ENCODE results near the gene BCL6B.

- no peak for TF ChIP-seq CTCF (conservative IDR thresholded peaks at IDR 0.05; ENCODE audit: low read depth in 2 of 2)
- TF ChIP-seq STAT1 (IDR thresholded peaks at IDR 0.05; ENCODE audit: unreplicated experiment), result no peak
- no peak for TF ChIP-seq POLR2AphosphoS5 (IDR thresholded peaks at IDR 0.05; ENCODE audit: low read depth)
- no peak for TF ChIP-seq EZH2 (IDR thresholded peaks at IDR 0.05; ENCODE audit: low read depth, unreplicated experiment)
- no peak for TF ChIP-seq REST (IDR thresholded peaks at IDR 0.05; ENCODE audit: unreplicated experiment)
- TF ChIP-seq JUNB (IDR thresholded peaks at IDR 0.05; ENCODE audit: unreplicated experiment), result no peak
- no peak for TF ChIP-seq CREB1 (CRISPR knock-in tag; IDR thresholded peaks at IDR 0.05; ENCODE audit: low read depth)
- no peak for TF ChIP-seq ZNF331 (CRISPR knock-in tag; IDR thresholded peaks at IDR 0.05; ENCODE audit: low read depth)
- no peak for TF ChIP-seq ZNF462 (CRISPR knock-in tag; IDR thresholded peaks at IDR 0.05)
- no peak for TF ChIP-seq EZH2phosphoT487 (IDR thresholded peaks at IDR 0.05; ENCODE audit: unreplicated experiment)
- no peak for TF ChIP-seq NANOG (IDR thresholded peaks at IDR 0.05; ENCODE audit: borderline replicate concordance)
- TF ChIP-seq ETS1 (IDR thresholded peaks at IDR 0.05), result no peak
- no peak for TF ChIP-seq ZNF114 (CRISPR knock-in tag; IDR thresholded peaks at IDR 0.05)
Observed at GRCh38 chr17:7022781-7023571, at the start of gene BCL6B.

Measured in GM23338 (cell line).